ENCODE data around the gene EYA2.

DNA sequence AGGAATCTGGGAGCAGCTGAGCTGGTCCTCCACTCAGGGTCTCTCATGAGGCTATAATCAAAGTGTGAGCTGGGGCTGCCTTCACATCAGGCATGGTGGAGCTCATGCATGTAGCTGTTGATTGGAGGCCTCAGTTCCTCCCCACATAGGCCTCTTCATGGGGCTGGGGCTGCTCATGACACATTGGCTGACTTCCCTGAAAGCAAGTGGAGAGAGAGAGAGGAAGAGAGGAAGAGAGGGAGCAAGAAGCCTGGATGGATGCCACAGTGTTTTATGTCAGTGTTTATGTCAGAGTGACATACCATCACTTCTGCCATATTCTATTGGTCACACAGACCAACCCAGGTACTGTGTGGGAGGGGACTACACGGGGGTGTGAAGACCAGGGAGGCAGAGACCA, 43.8 kb downstream of the EYA2 start:
- TF ChIP-seq, protein P1, sequence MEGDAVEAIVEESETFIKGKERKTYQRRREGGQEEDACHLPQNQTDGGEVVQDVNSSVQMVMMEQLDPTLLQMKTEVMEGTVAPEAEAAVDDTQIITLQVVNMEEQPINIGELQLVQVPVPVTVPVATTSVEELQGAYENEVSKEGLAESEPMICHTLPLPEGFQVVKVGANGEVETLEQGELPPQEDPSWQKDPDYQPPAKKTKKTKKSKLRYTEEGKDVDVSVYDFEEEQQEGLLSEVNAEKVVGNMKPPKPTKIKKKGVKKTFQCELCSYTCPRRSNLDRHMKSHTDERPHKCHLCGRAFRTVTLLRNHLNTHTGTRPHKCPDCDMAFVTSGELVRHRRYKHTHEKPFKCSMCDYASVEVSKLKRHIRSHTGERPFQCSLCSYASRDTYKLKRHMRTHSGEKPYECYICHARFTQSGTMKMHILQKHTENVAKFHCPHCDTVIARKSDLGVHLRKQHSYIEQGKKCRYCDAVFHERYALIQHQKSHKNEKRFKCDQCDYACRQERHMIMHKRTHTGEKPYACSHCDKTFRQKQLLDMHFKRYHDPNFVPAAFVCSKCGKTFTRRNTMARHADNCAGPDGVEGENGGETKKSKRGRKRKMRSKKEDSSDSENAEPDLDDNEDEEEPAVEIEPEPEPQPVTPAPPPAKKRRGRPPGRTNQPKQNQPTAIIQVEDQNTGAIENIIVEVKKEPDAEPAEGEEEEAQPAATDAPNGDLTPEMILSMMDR (IDR thresholded peaks at IDR 0.05): no peak
- TF ChIP-seq POLR2A (IDR thresholded peaks at IDR 0.05): no peak
